Activated CD8-positive, alpha-beta memory T cell treated with anti-CD3 and anti-CD28 coated beads for 1 hour (primary cell): ENCODE measurements around the gene PSD2.
"Not testable (repeated sequence)": the region's sequence is repeated elsewhere in the genome, so short reads cannot be mapped to it uniquely, and the experiment has no call there.

Experiments used
- DNase-seq, 2 donors: peaks; one replicate each; pipeline ENCODE4 v3.0.0-alpha.2; 2020; ENCODE audit warnings: low read depth in 1 of 2; ENCODE audit errors: extremely low read depth in 1 of 2

Gene PSD2

DNA sequence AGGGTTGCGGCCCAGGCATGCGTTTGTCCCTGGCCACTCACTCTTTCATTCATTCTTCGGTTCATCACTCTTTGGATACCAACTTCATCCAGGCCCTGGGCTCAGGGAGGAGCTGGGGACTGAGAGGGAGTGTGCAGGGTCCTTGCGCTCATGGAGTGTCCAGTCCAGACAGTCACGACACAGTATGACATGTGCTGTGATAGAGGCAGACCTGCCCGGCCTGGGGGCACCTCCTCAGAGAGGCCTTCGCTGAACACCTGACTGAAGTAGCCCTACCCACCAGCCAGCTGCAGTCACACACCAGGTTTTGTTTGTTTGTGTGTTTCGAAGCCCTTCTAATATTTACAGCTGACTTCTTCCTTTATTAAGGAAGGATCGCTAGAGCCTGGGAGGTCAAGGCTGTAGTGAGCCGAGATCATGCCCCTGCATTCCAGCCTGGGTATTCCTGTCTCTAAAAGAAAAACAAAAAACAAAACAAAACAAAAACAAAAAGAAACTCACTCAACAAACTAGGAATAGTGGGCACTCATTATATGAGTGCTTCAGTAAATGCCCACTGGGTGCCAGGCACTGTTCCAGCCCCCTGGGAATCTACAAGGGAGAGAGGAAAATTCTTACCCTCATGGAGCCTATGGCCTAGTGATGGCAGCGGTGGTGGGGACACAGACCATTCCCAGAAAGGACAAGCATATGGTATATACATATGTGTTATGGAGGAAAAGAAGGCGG is 6.3 kb upstream of the PSD2 start:
- no peak for DNase-seq

DNA sequence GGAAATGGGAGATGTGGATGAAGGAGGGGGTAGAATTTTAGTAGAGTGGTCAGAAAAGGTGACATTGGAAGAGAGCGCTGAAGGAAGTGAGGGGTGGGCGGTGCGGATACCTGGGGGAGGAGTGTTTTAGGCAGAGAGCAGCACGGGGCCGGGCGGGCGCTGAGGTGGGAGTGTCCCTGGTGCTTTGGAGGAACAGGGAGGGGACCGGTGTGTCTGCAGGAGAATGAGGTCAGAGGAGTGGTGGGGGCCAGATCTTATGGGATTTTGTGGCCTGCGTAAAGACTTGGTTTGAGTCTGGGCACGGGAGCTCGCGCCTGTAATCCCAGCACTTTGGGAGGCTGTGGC is 5.8 kb upstream of the PSD2 start:
- DNase-seq = no peak

DNA sequence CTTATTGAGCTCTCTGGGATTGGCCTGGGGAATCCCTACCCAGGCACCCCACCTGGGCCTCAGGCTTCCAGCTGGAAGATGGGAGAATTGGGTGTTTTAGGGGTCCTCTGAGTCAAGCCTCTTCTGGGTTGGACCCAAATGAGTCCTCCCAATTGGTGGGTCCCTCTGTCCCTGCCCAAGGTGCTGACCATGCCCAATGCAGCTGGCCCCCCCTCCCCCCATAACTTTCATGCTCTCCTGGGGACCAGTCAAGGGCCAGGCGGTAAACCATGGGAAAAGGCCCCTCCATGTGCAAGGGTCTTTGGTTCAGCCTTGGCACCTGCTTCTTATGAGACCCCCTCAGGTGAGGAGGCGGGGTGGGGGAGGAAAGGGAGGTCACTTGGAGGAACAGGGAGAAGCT is 3.4 kb upstream of the PSD2 start:
- DNase-seq = no peak

DNA sequence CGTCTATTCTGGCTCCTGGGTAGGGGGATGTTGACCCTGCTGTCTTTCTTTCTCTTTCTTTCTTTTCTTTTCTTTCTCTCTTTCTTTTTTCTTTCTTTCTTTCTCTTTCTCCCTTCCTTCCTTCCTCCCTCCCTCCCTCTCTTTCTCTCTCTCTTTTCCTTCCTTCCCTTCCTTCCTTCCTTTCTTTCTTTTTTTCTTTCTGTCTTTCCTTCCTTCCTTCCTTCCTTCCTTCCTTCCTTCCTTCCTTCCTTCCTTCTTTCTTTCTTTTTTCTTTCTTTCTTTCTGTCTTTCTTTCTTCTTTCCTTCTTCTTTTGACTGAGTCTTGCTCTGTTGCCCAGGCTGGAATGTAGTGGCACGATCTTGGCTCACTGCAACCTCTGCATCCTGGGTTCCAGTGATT is 3.0 kb upstream of the PSD2 start:
- not testable (repeated sequence) for DNase-seq

DNA sequence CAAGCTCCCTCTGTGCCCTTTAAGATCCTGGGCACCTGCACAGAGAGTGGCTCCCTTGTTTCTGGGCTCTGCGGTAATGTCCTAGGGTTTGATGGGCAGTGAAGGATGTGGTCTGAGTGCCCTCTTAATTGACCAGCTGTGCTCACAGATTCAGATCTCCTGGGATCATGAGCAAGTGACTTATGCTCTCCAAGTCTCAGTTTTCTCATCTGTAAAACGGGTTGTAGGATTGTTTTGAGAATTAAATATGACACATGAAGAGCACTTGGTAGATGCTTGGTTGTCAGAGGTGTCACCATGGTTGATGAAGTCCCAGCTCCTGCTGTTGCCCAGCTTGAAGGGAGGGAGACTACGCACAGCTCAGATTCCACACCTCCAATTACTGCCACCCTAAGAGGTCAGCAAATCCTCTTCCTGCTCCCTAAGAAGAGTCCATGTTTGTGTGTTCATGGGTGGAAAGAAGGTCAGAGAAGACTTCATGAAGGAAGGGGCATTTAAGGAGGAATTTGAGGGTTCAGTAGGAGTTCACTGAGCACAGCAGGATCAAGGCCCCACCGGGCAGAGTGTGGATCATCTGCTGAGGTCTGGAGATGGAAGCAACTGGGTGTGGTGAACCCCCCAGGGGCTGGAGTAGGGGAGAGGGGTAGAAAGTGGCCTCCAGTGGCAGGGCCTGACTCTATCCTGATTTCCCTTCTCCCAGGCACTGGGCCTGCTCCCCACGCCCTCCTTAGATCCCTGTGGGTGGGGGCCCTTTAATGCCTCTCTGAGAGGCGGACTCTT is 1.4 kb upstream of the PSD2 start:
- no peak for DNase-seq

DNA sequence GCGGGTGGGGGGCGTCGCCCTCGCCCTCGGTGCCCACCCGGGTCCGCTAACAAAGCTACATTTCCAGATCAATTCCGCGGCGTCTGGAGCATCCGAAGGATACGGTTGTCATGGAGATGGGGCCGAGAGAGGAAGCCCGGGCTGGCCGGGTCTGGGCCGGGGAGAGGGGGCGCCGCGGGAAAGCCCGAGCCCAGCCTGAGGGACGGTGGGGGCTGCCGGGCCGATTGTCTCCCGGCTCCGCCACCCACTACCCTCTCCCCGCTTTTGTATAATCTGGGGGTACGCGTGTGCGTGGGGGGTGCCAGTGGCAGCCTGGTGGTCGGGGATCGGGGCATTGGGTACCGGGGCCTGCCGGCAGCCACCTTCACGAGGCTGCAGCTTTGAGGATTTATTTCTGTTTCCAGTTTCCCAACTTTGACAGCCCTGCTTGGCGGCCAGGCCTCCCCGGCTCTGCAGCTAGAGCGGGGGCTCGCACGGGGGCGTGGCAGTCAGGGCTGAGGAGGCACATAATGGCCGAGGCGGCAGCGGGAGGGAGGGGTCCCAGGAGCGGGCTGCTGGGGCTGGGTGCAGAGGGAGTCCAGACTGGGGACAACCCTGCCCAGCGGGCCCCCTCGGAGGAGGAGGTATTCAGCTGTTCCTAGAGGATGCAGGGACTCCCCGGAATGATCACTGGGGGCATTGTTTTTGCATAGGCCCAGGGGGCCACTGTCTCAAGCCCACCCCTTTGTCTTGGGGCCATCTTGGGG is 626 bp downstream of the PSD2 start:
- no peak for DNase-seq

DNA sequence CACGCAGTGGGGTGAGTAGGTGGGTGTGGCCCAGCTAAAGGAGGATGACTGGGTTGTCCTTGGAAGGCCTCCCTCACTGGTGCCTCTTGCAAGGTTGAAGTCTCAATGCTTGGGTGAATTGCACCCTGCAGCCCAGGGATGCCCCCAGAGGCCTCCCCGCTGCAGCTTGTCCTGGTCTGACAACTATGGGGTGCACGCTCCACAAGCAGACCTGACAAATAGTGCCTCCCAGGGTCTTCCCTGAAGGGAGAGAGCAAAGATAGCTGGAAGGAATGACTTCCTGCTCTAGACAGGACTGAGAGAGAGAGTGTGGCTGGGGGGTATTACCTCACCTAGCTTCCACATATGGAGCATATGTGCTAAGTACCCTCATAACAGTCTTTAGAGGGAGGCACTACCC is 1.7 kb downstream of the PSD2 start:
- DNase-seq = no peak

DNA sequence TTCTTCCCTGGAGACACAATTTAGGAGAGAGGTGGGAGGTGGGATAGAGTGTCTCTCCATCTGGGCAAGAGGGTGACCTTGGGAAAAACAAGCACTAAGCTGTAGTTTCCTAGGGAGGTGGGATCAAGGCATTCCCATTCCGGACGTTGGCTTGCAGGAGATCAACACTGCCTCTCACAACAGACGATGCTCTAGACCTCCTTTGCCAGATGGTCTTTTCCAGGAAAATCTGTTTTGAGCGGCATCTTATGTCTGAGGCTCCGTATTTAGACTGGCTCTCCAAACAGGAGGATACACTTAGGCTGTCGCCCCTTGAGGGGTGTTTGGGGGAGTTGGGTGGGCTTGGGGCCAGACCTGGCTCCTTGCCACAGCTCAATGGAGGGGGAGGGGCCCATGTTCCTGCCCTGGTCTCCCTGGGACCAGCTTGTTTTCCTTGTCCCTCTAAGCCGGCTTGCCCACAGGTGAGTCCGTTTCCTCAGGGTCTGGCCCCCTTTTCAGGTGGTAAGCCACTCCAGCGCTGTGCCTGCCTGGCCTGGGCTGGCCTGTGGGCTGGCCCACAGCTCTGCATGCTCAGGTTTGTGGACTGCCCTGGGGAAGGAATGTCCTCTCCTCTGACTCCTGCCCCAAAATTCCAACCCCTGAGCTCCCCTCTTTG is 2.4 kb downstream of the PSD2 start:
- no peak for DNase-seq

DNA sequence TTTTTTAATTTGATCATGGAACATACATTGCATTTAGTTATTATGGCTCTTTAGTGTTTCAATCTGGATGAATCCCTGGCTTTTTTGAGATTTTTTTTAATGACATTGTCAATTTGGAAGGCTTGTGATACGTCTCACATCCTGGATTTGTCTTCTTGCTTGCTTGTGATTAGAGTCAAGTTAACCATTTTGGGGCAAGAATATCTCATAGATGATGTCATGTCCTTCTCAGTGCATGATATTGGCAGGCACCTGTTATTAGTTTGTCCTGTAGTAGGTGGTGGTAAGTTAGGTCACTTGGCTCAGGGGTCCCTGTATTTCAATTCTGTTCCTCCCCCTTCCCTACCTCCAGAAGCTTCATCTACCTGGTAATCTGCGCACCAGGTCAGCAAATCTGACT is 3.3 kb downstream of the PSD2 start:
- no peak for DNase-seq

DNA sequence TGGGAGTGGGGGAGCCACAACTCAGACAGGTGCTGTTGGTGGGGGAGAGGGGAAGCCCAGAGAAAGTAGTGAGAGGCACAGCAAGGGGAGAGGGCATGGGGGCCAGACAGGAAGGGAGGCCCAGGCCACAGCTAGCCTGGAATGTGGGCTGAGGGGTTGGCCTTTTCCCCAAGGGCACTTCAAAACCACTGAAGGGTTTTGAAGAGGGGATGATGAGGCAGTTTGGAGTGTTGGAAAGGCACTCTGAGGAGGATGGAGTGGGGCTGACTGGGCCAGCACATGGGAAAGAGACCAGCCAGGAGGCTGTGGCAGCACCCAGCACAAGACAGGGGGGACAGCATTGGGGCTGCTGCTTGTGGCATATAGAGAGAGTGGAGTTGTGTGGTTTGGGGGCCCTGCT is 3.8 kb downstream of the PSD2 start:
- no peak for DNase-seq

DNA sequence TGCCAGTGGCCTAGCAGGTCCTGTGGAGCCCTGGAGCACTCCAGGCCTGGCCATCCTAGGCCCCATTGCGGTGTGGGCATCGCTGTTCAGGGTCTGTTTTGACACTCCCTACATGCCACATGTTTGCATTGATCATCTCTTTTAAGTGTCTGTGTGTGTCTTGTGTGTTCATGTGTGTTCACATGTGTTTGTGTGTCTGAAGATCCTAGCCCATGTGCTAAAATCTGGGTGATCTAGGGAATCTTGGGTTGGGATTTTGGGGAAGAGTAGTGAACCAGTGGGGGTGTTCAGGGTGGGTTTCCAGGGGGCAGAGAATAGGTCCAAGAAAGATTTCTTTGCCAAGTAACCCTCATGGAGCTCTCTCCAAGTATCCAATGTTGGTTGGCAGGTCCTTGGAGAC is 8.4 kb downstream of the PSD2 start:
- no peak for DNase-seq

DNA sequence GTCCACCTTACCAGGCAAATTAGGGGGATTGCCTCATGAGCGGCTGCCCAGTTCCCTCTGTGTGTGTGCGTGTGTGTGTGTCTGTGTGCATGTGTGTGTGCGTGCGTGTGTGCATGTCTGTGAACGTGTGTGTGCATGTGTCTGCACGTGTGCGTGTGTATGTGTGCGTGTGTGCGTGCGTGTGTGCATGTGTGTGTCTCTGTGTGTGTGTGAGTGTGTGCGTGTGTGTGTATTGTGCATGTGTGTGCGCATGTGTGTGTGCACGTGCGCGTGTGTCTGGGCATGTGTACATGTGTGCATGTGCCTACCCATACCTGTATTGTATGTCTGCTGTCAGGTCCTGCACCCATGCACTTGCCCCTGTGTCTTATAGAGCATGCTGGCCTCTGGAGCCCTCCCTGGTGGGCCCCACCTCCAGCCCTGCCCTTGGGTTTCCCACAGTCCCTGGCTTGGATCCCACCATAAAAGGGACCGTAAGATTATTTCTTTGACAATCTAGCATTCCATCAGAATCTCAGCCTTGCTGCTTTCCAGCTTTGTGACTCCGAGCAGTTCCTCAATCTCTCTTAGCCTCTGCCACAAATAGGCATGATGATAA is 9.3 kb downstream of the PSD2 start:
- no peak for DNase-seq

DNA sequence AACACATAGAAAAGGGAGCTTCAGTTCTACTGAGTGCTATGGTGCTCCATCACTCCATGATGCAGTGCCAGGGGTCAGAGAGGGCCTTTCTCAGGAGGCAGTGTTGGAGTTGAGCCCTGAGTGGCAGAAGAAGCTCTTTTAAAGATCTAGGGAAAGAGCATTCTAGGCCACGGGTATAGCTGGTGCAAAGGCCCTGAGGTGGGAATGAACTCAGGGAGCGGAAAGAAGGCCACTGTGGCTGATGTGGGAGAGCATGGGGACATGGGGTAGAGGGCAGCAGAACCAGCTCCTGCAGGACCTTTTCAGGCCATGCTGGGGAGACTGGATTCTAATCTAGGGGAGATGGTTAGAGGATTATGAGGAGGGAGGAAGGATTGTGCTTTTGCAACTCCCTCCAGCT is 9.9 kb downstream of the PSD2 start:
- no peak for DNase-seq

DNA sequence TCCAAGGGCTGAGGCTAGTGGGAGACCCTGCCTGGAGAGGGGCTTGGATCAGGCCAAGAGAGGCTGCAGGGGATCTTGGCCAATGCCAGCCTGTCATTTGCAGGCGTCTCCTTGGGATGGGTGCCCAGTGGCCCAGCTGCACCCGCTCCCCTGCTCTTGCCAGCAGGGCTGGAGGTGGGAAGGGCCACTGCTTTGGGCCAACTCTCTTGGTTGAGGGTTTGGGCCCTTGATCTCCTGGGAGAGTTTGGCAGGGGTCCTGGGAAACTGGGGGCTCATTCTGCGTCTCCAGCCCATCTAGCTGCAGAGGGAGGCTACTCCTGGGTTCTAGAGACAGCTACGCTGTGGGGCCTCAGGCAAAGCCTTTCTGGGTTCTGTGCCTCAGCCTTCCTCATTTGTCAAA is 10.5 kb downstream of the PSD2 start:
- DNase-seq = no peak

DNA sequence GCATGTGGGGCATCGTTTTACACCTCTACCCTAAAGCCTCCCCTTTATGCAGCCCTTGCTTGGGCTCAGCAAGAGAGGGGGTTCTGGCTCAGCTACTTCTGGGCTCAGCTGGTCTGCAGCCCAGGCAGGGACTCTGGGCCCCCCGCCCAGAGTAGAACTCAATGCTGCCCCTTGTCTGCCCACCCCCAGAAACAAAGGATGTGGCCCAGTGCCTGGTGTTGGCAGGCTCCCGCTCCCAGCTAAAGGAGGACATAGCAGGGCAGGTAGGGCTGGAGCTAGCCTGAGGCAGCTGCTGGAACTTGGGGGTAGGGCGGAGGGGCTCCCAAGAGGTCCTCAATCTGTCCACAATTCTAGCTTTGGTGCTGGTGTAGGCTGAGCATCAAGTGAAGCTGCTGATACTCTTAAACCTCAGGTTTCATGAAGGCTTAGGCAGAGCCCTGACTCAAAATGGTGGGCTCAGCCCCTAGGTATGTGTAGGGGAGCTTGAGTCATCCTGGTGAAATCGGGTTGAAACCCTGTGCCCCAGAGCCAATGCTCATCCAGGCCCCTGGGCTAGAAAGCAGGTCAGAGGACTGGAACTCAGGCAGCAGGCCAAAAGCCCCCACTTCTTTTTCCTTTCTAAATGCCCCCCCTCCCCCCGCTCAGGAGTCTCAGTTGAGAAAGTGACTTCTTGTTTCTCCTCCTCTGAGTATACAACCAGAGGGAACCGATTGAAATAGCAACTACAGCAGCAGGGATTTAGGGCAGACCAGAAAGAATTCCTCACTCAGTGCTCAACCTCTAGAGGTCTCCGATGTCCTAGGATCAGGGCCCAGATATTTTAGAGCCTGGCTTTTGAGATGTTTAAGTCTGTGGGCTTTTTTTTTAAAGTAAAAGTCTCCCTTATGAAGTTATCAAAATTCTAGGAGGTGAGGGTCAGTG is 11.4 kb downstream of the PSD2 start:
- DNase-seq = no peak

DNA sequence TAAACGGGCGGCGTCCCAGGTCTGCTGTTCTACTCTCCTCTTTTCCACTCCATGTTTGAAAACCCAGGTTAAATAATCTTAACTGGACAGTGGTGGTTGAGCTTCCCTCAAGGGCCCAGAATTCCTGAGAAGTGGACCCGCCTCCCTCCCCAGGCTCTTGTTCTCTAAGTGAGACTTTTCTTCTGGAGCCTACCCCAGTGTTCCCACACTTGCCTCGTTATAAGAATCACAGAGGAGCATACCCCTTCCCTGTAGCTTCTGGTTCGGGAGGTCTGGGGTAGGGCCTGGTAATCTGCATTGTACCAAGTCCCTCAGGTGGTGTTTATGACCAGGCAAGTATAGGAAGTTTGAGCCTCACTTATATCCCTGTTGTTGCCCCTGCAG is 12.0 kb downstream of the PSD2 start:
- DNase-seq = no peak

DNA sequence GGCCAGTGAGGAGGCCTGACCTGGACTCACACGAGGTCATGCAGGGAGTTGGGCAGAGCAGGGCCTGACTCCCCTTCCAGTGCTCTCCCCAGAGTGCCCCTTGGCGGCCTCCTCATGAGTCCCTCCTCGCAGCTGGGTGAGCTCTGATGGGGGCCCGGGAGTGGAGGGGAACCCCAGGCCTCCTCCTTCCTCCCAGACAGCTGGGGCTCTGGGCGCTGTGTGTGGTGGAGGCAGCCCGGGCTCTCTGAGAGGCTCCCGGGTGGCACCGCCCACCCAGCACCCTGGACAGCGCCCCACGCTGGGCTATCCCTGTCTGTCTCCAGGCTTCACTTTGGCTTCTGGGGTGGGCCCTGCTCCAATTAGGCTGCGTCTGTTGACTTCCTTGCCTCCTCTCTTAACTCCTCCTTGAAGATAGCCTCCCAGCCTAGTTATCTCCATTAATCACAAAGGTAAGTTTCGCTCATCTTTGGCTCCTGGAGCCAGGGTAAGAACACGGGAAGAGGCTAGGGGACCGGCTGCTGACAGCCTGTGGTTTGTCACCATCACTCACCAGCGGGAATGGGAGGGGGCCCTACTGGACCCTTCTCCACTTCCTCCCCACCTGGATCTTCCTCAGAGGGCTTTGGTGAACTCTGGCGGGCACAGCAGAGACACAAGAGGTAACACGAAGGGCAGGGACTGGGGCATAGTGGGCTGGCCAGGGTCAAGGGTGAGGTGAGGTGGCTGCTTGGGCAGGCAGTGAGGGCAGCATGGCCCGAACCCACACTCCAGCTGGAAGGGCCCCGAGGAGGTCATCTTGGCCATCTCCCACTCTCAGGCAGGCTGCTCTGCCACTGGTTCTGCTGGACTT is 13.1 kb downstream of the PSD2 start:
- DNase-seq = no peak

DNA sequence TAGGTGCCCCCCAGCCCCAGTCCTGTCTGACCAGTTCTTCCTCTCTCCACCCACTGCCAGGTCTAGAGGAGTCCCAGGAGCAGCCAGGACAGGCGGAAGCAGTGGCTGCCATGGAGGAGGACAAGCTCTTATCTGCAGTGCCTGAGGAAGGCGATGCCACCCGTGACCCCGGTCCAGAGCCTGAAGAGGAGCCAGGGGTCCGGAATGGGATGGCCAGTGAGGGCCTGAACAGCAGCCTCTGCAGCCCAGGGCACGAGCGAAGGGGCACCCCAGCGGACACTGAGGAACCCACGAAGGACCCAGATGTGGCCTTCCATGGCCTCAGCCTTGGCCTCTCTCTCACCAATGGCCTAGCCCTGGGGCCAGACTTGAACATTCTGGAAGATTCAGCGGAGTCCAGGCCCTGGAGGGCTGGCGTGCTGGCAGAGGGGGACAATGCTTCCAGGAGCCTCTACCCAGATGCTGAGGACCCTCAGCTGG is 13.8 kb downstream of the PSD2 start:
- no peak for DNase-seq
